ENCODE data around the gene TMTC4. TPM values are rescaled to one million over a fixed set of nuclear protein-coding genes. Genes with fewer than 3 reads are reported as not detected.
A peak's percentile ranks its signal among the peaks of the same experiment; 100 is the strongest.

Gene TMTC4
- total and polyA plus RNA-seq, 8 donors: 5.4 to 38.9 (median 8.2) TPM

DNA sequence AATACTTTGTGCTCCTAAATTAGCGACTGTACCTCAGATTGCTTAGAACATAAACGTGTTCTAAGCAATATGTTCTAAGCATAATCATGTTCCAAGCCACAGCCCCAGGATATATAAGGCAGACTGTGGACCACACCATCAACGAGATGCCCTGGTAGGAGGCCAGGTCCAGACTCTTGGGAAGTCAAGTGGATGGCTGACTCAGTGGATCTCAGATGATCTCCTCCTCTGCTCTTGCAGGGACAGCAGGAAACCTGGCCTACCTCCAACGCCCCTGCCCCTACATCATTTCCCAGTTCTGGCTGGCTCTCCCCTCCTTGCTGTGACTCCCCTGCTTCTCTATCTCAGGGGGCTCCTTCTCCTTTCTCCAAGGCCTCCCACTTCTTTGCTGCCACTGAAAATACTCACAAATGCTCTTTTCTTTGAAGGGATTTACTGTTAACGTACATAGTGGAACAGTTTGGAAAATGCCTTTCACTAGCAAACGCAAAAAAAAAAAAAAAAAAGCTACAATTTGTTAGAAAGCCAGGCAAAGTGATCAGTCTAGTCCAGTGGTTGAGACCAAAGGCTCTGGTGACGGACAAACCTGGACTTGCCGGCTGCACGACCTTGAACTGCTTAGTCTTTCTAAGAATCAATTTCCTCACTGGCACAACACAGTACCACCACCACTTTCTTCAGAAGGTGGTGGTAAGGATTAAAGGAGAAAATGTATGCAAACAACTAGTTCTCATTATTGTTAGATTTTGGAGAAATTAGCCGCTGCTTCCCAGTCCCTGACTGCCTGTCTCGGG, 3.0 kb downstream of the TMTC4 start:
- H3K9me3 ChIP-seq: no peaks in the 10 kb centered on the region
- TF ChIP-seq, protein P1, sequence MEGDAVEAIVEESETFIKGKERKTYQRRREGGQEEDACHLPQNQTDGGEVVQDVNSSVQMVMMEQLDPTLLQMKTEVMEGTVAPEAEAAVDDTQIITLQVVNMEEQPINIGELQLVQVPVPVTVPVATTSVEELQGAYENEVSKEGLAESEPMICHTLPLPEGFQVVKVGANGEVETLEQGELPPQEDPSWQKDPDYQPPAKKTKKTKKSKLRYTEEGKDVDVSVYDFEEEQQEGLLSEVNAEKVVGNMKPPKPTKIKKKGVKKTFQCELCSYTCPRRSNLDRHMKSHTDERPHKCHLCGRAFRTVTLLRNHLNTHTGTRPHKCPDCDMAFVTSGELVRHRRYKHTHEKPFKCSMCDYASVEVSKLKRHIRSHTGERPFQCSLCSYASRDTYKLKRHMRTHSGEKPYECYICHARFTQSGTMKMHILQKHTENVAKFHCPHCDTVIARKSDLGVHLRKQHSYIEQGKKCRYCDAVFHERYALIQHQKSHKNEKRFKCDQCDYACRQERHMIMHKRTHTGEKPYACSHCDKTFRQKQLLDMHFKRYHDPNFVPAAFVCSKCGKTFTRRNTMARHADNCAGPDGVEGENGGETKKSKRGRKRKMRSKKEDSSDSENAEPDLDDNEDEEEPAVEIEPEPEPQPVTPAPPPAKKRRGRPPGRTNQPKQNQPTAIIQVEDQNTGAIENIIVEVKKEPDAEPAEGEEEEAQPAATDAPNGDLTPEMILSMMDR (IDR thresholded peaks at IDR 0.05): no peak
- TF ChIP-seq POLR2AphosphoS5 (IDR thresholded peaks at IDR 0.05): no peak
- TF ChIP-seq POLR2A (IDR thresholded peaks at IDR 0.05): no peak
- no peak for TF ChIP-seq EP300 (IDR thresholded peaks at IDR 0.05)
- peaks cover 10 to 31% (median 25%) of the 10 kb centered on the region in 4 donors for H3K4me1 ChIP-seq
- H3K4me3 ChIP-seq: no peak overlapping the region
- H3K36me3 ChIP-seq: peaks cover 12 to 38% (median 35%) of the 10 kb centered on the region in 4 donors
- no peaks in the 10 kb centered on the region for H3K27me3 ChIP-seq
- intact Hi-C loops (cut with DNase I; ENCODE audit: low total_unique reads): no loop called here
- DNase-seq: no peak
- WGBS, 5 donors: 82 to 89% (median 86%) methylated on average over 11 of the region's 11 CpGs
- H3K27ac ChIP-seq: no peak overlapping the region

DNA sequence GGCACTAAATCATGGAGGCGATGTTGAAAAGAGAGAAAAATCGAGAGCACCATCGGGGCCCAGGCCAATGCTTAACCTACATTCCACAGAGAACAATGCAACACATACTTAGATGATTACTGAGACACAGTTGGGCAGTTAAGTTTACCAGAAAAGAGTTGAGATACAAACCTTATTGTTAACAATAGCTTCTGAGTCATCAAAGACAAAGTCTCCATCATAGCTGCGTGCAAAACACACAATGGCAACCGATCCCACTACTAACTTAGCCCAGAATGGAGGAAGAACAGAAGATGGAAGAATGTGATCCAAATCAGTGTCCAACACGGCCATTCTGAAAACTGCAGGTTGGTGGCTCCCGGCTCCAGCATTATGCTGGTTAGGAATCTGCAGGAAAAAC, 6.2 kb downstream of the TMTC4 start:
- WGBS, 5 donors: 90 to 94% (median 93%) methylated on average over 7 of the region's 7 CpGs
- peaks cover 7 to 17% (median 15%) of the 10 kb centered on the region in 4 donors for H3K4me1 ChIP-seq
- H3K27me3 ChIP-seq: no peaks in the 10 kb centered on the region
- intact Hi-C loops (cut with DNase I; ENCODE audit: low total_unique reads): no loop called here
- no peak overlapping the region for H3K4me3 ChIP-seq
- H3K36me3 ChIP-seq: peaks cover 34 to 69% (median 65%) of the 10 kb centered on the region in 4 donors
- no peak for TF ChIP-seq POLR2AphosphoS5 (IDR thresholded peaks at IDR 0.05)
- TF ChIP-seq, protein P1 (IDR thresholded peaks at IDR 0.05): no peak
- TF ChIP-seq POLR2A (IDR thresholded peaks at IDR 0.05): no peak
- TF ChIP-seq EP300 (IDR thresholded peaks at IDR 0.05): no peak
- H3K9me3 ChIP-seq: no peaks in the 10 kb centered on the region
- H3K27ac ChIP-seq: no peak overlapping the region
- DNase-seq: no peak

DNA sequence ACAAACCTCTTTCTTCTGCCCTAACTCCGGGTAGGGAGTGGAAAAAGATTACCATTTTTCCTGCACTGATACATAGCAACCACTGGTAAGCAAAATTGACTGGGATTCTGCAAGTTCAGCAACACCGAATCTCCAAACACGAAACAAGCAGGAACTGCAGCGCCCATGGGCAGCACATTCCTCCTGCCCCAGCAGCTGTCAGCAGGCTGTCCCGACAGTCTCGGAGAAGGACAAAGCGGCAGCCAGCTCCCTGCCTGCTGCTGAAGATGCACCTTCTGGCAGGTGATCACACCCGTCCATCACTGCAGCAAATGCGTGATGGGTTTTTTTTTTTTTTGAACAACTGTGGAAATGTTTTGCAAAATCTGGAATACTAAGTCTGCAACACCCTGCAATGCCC, 6.7 kb downstream of the TMTC4 start:
- peaks cover 39 to 74% (median 70%) of the 10 kb centered on the region in 4 donors for H3K36me3 ChIP-seq
- no peak for DNase-seq
- intact Hi-C loops (cut with DNase I; ENCODE audit: low total_unique reads): no loop called here
- peaks cover 2 to 12% (median 9%) of the 10 kb centered on the region in 4 donors for H3K4me1 ChIP-seq
- 96 to 99% (median 98%) methylated on average over 9 of the region's 9 CpGs for WGBS, 5 donors
- no peak overlapping the region for H3K27ac ChIP-seq
- H3K27me3 ChIP-seq: no peaks in the 10 kb centered on the region
- H3K4me3 ChIP-seq: no peak overlapping the region
- H3K9me3 ChIP-seq: no peaks in the 10 kb centered on the region
- TF ChIP-seq, protein P1 (IDR thresholded peaks at IDR 0.05): no peak
- no peak for TF ChIP-seq POLR2AphosphoS5 (IDR thresholded peaks at IDR 0.05)
- TF ChIP-seq EP300 (IDR thresholded peaks at IDR 0.05): no peak
- no peak for TF ChIP-seq POLR2A (IDR thresholded peaks at IDR 0.05)

DNA sequence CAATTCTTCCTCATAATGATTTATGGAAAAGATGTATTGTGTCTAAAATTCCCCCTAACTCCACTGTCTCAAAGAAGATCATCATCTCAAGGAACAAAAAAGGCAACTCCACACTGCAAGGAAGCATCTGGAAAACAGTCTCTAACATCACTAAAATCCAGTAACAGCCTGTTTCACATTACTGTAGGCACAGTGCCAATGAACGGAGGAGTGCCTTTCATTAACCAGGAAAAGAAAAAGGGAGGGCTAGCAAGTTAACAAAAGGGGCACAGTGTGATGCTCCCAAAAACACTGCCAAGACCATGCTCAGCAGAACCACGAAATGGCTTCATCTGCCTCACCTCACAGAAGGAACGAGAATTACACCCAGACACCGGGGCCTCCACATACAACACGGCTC, 8.5 kb downstream of the TMTC4 start:
- 69 to 82% (median 75%) methylated on average over 5 of the region's 5 CpGs for WGBS, 5 donors
- Histone ChIP-seq H3K27me3 (no peaks in the 10 kb centered on the region), H3K27ac (no peak overlapping the region), H3K4me1 (no peaks in the 10 kb centered on the region), H3K9me3 (no peaks in the 10 kb centered on the region), H3K36me3 (peaks cover 43 to 92% (median 88%) of the 10 kb centered on the region in 4 donors), H3K4me3 (no peak overlapping the region)
- no peak for TF ChIP-seq EP300 (IDR thresholded peaks at IDR 0.05)
- no peak for TF ChIP-seq POLR2A (IDR thresholded peaks at IDR 0.05)
- TF ChIP-seq, protein P1 (IDR thresholded peaks at IDR 0.05): no peak
- no peak for TF ChIP-seq POLR2AphosphoS5 (IDR thresholded peaks at IDR 0.05)
- DNase-seq: peak in 1 of 2 donors; percentile 63
- intact Hi-C loops (cut with DNase I; ENCODE audit: low total_unique reads): no loop called here
